Spleen (tissue), 11 donors: ENCODE data around the gene PAQR4. TPM values are rescaled to one million over a fixed set of nuclear protein-coding genes. Genes with fewer than 3 reads are reported as not detected.

Experiments used
- DNase-seq: peaks from one replicate; pipeline ENCODE4 v3.0.0-alpha.2; 2020
- H3K27ac ChIP-seq, 8 donors: fragments of 200-600 bp; sonication (generic) in 7 of 8; 1 replicate in 4 of 8; 2 replicates in 4 of 8; pipeline versions ENCODE4 v1.5.0 to v1.8.0; 2016 to 2021; ENCODE audit warnings: inconsistent platforms in 4 of 8, mild to moderate bottlenecking in 4 of 8, moderate library complexity in 1 of 8
- H3K27me3 ChIP-seq, 7 donors: fragments of 200-600 bp; sonication (generic) in 6 of 7; replicated peaks in 1 of 7; 1 replicate in 4 of 7; 2 replicates in 3 of 7; pipeline versions ENCODE4 v1.5.0 to v1.8.0; 2016 to 2021; ENCODE audit warnings: inconsistent platforms in 3 of 7, mild to moderate bottlenecking in 1 of 7
- H3K36me3 ChIP-seq, 6 donors: fragments of 200-600 bp; sonication (generic) in 5 of 6; 1 replicate in 4 of 6; 2 replicates in 2 of 6; pipeline versions ENCODE4 v1.5.0 to v1.8.0; 2016 to 2021; ENCODE audit warnings: inconsistent platforms in 2 of 6
- H3K4me1 ChIP-seq, 6 donors: fragments of 200-600 bp; sonication (generic) in 5 of 6; 1 replicate in 3 of 6; 2 replicates in 3 of 6; pipeline versions ENCODE4 v1.5.0 to v1.8.0; 2016 to 2021; ENCODE audit warnings: inconsistent platforms in 3 of 6
- H3K4me3 ChIP-seq, 8 donors: fragments of 200-600 bp; sonication (generic) in 7 of 8; 1 replicate in 4 of 8; 2 replicates in 4 of 8; pipeline versions ENCODE4 v1.5.0 to v1.8.0; 2016 to 2021; ENCODE audit warnings: inconsistent platforms in 4 of 8, mild to moderate bottlenecking in 4 of 8, moderate library complexity in 2 of 8
- H3K9me3 ChIP-seq, 8 donors: fragments of 200-600 bp; sonication (generic) in 7 of 8; 1 replicate in 4 of 8; 2 replicates in 4 of 8; pipeline versions ENCODE4 v1.5.0 to v1.8.0; 2016 to 2021; ENCODE audit warnings: inconsistent platforms in 4 of 8
- POLR2A ChIP-seq, 3 donors: fragments of 450-650 bp; IDR thresholded peaks; one replicate each; pipeline ENCODE4 v1.5.1; 2017; ENCODE audit warnings: antibody characterized with exemption in 3 of 3, mild to moderate bottlenecking in 1 of 3
- POLR2AphosphoS5 ChIP-seq, 3 donors: sonication (generic); formaldehyde crosslinking; IDR thresholded peaks; one replicate each; pipeline ENCODE4 v1.5.1; 2017; ENCODE audit warnings: antibody characterized with exemption in 3 of 3
- WGBS, 5 donors: extraction: QIAGEN DNeasy Blood & Tissue Kit in 3 of 5; methylation state at CpG; one replicate each; pipeline versions ENCODE4 v1.1.5 to v1.1.7; 2013 to 2018; 5-methylcytosine and 5-hydroxymethylcytosine counted together
- intact Hi-C: fragments of 100-400 bp; cut with DNase I; formaldehyde crosslinking; loops from one replicate; pipeline ENCODE4 v1.15.0; 2023; ENCODE audit warnings: low total_unique reads
- polyA plus RNA-seq, 3 donors: library from polyadenylated mRNA; stranded (reverse); fragments of 200-250 nt; gene quantifications; one replicate each; pipeline ENCODE4 v1.2.1, GENCODE V29; 2013
- total RNA-seq, 7 donors: library from RNA; depleted of rRNA in 3 of 7; stranded (reverse); fragments of >200 nt in 3 of 7; fragmentation: NEBNext Ultra II Directional in 4 of 7; extraction: Animal tissue kit (Norgen Biotek cat#: 25700) in 4 of 7; gene quantifications; one replicate each; pipeline versions ENCODE4 v1.1.0 to v1.2.1, GENCODE V29; 2016 to 2021
- TF ChIP-seq, protein P1 (sequence below), 11 experiments: fragments of 200-600 bp in 7 of 11; fragments of 450-650 bp in 4 of 11; sonication (generic) in 4 of 11; IDR thresholded peaks in 8 of 11; conservative IDR thresholded peaks in 3 of 11; 1 replicate in 7 of 11; 2 replicates in 4 of 11; pipeline versions ENCODE4 v1.4.0 to v1.8.0; 2016 to 2021; ENCODE audit warnings: antibody characterized with exemption in 11 of 11, inconsistent platforms in 4 of 11, mild to moderate bottlenecking in 1 of 11
- donor health status: healthy with polysubstance abuse.
- donor health status: DM: no; HTN: no; CAD: no; lungs with moderate emphysema.
- donor health status: DM: no; HTN: no; CAD: no.
- donor health status: Bipolar disorder and iron deficiency.
- donor health status: healthy.
- donor health status: DM: no; HTN: no; CAD: no.
- donor health status: DM: yes; HTN: yes; CAD: no.

Gene PAQR4
- total and polyA plus RNA-seq, 10 donors: 2.1 to 9.0 (median 6.3) TPM

DNA sequence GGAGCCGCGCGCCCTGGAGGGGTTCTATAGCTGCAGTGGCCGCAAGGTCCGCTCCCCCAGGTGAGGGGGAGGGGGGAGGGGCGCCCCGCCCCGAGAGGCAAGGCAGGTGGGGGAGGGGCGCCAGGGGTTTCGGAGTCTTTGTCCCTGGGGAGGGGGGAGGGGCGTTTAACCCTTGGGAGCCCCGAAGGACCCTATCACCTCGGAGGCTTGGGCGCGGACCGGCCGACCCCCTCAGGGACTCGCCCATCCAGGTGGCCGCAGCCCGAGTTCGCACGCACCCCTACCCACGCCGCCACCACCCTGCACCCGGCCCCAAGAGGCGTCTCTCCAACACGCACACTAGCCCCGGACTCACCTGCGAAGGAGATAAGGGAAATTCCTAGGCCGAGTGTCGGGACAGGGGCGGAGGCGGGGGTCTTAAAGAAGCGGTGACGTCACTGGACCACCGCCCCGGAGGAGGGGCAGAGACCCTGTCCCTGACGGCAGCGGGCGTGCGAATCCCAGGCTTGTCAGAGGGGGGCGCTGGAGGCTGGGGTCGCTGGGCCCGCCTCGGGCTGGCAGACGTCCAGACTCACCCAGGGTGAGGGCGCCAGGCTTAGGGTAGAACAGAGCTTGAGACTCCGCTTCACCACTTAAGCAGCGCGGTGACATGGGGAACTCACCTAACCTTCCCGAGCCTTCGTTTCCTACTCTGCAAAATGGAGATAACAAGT lies 48.8 kb downstream of the PAQR4 start, which contains the start of gene CLDN6:
Gene CLDN6, minus strand, starts transcription at position 390 of the 713 bp plus-strand sequence. CDS start 2,162 bp downstream, outside the sequence.
- H3K27me3 ChIP-seq: peaks cover 0 to 63% (median 30%) of the 10 kb centered on the region in 7 donors
- WGBS, 5 donors: 9 to 16% (median 15%) methylated on average over 9 to 52 of the region's 52 CpGs
- H3K27ac ChIP-seq: no peak within 1 kb of the TSS
- H3K36me3 ChIP-seq: no peaks in the 10 kb centered on the region
- intact Hi-C loops: no loop called here
- no peaks in the 10 kb centered on the region for H3K9me3 ChIP-seq
- DNase-seq: no peak
- TF ChIP-seq POLR2AphosphoS5 (IDR thresholded peaks at IDR 0.05): peak in 1 of 3 donors; percentile 27
- TF ChIP-seq, protein P1, sequence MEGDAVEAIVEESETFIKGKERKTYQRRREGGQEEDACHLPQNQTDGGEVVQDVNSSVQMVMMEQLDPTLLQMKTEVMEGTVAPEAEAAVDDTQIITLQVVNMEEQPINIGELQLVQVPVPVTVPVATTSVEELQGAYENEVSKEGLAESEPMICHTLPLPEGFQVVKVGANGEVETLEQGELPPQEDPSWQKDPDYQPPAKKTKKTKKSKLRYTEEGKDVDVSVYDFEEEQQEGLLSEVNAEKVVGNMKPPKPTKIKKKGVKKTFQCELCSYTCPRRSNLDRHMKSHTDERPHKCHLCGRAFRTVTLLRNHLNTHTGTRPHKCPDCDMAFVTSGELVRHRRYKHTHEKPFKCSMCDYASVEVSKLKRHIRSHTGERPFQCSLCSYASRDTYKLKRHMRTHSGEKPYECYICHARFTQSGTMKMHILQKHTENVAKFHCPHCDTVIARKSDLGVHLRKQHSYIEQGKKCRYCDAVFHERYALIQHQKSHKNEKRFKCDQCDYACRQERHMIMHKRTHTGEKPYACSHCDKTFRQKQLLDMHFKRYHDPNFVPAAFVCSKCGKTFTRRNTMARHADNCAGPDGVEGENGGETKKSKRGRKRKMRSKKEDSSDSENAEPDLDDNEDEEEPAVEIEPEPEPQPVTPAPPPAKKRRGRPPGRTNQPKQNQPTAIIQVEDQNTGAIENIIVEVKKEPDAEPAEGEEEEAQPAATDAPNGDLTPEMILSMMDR (IDR thresholded peaks at IDR 0.05 in 8 of 11, conservative IDR thresholded peaks at IDR 0.05 in 3 of 11): peak in 2 of 11 experiments; percentile 4 to 17
- TF ChIP-seq POLR2A (IDR thresholded peaks at IDR 0.05): no peak
- H3K4me1 ChIP-seq: peaks cover 28 to 56% (median 49%) of the 10 kb centered on the region in 6 donors
- H3K4me3 ChIP-seq: no peak within 1 kb of the TSS

DNA sequence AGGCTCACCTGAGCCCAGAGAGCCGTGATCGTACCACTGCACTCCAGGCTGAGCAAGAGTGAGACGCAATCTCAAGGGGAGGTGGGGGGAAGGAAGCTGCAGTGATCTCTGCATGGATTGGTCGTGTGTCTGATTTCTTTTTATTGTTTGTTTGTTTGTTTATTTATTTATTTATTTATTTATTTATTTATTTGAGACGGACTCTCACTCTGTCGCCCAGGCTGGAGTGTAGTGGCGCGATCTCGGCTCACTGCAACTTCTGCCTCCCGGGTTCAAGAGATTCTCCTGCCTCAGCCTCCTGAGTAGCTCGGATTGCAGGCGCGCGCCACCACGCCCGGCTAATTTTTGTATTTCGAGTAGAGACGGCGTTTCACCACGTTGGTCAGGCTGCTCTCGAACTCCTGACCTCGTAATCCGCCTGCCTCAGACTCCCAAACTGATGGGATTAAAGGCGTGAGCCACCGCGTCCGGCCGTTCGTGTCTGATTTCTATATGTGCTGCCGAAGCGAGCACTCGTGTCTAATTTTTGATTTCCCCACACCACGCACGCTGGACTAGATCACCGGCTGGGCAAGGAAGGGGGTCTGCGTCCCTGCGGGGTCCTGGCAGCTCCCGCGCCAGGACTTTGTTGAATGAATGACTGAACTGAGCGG lies 50.6 kb downstream of the PAQR4 start:
- no peaks in the 10 kb centered on the region for H3K9me3 ChIP-seq
- H3K27ac ChIP-seq: peak overlapping the region in 5 of 8 donors; percentile 82 to 95 (median 94)
- peaks cover 41 to 72% (median 64%) of the 10 kb centered on the region in 6 donors for H3K4me1 ChIP-seq
- WGBS, 5 donors: 29 to 53% (median 32%) methylated on average over 28 to 40 of the region's 40 CpGs
- TF ChIP-seq POLR2A (IDR thresholded peaks at IDR 0.05): no peak
- no peak for TF ChIP-seq POLR2AphosphoS5 (IDR thresholded peaks at IDR 0.05)
- TF ChIP-seq, protein P1 (IDR thresholded peaks at IDR 0.05 in 8 of 11, conservative IDR thresholded peaks at IDR 0.05 in 3 of 11): no peak
- peak overlapping the region in 7 of 8 donors; percentile 56 to 86 (median 59) for H3K4me3 ChIP-seq
- H3K27me3 ChIP-seq: peaks cover 0 to 45% (median 17%) of the 10 kb centered on the region in 7 donors
- DNase-seq: no peak
- H3K36me3 ChIP-seq: no peaks in the 10 kb centered on the region
- intact Hi-C loops: no loop called here

DNA sequence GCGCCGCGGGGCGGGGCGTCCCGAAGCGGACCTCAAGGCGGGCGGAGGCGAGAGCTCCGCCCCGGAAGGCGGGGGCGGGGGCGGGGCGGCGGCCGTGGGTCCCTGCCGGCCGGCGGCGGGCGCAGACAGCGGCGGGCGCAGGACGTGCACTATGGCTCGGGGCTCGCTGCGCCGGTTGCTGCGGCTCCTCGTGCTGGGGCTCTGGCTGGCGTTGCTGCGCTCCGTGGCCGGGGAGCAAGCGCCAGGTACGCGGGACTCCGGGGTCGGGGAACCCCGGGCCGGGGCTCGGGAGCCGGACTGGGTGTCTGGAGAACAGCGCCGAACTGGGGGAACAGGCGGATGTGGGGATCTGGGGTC lies 51.1 kb downstream of the PAQR4 start, which contains the start of gene TNFRSF12A:
Gene TNFRSF12A, plus strand, starts transcription at position 122 of the 357 bp plus-strand sequence. Its CDS starts 30 bp downstream, at position 152.
- intact Hi-C loops: no loop called here
- WGBS, 5 donors: 0 to 1% (median 0%) methylated on average over 10 to 49 of the region's 49 CpGs
- peak; percentile 94 for DNase-seq
- TF ChIP-seq POLR2A (IDR thresholded peaks at IDR 0.05): no peak
- TF ChIP-seq, protein P1 (IDR thresholded peaks at IDR 0.05 in 8 of 11, conservative IDR thresholded peaks at IDR 0.05 in 3 of 11): peak in 4 of 11 experiments; percentile 6 to 39 (median 28)
- peak; percentile 71 to 78 (median 76) for TF ChIP-seq POLR2AphosphoS5 (IDR thresholded peaks at IDR 0.05)
- Histone ChIP-seq H3K4me3 (peak within 1 kb of the TSS; percentile 47 to 86 (median 58)), H3K4me1 (peaks cover 41 to 77% (median 69%) of the 10 kb centered on the region in 6 donors), H3K9me3 (no peaks in the 10 kb centered on the region), H3K36me3 (peaks cover 0 to under 1% (median 0%) of the 10 kb centered on the region in 6 donors), H3K27me3 (peaks cover 0 to 40% (median 17%) of the 10 kb centered on the region in 7 donors), H3K27ac (peak within 1 kb of the TSS; percentile 64 to 95 (median 94))
